Transverse colon (tissue), 4 donors: ENCODE measurements around the gene OSBP. TPM values are rescaled to one million over a fixed set of nuclear protein-coding genes. Genes with fewer than 3 reads are reported as not detected.

Experiments
- DNase-seq: peaks from one replicate; pipeline ENCODE4 v3.0.0-alpha.2; 2019
- H3K27ac ChIP-seq, 4 donors: fragments of 200-600 bp; sonication (generic); 2 replicates each; pipeline ENCODE4 v1.5.1; 2016 to 2018; ENCODE audit warnings: inconsistent platforms in 4 of 4
- H3K27me3 ChIP-seq: fragments of 200-600 bp; sonication (generic); 2 replicates; pipeline ENCODE4 v1.5.1; 2017; ENCODE audit warnings: inconsistent platforms
- H3K36me3 ChIP-seq, 4 donors: fragments of 200-600 bp; sonication (generic); 2 replicates each; pipeline ENCODE4 v1.5.1; 2017 to 2019; ENCODE audit warnings: inconsistent platforms in 4 of 4
- H3K4me1 ChIP-seq, 4 donors: fragments of 200-600 bp; sonication (generic); 2 replicates each; pipeline ENCODE4 v1.5.1; 2017 to 2020; ENCODE audit warnings: inconsistent platforms in 4 of 4
- H3K4me3 ChIP-seq, 4 donors: fragments of 200-600 bp; sonication (generic); 1 replicate in 1 of 4; 2 replicates in 3 of 4; pipeline versions ENCODE4 v1.5.1 to v1.6.1; 2017 to 2019; ENCODE audit warnings: inconsistent platforms in 4 of 4
- H3K9me3 ChIP-seq, 2 donors: fragments of 200-600 bp; sonication (generic); 2 replicates each; pipeline ENCODE4 v1.5.1; 2017 to 2019; ENCODE audit warnings: inconsistent platforms in 2 of 2
- CTCF ChIP-seq, 5 experiments: fragments of 200-600 bp in 3 of 5; fragments of 450-650 bp in 2 of 5; sonication (generic) in 3 of 5; IDR thresholded peaks; 1 replicate in 2 of 5; 2 replicates in 3 of 5; pipeline ENCODE4 v1.5.1; 2016 to 2017; ENCODE audit warnings: antibody characterized with exemption in 5 of 5, inconsistent platforms in 3 of 5, mild to moderate bottlenecking in 2 of 5, moderate library complexity in 1 of 5
- EP300 ChIP-seq: sonication (generic); formaldehyde crosslinking; IDR thresholded peaks from one replicate; pipeline ENCODE4 v1.6.1; 2017; ENCODE audit warnings: antibody characterized with exemption, low read depth
- POLR2A ChIP-seq: fragments of 450-650 bp; IDR thresholded peaks from one replicate; pipeline ENCODE4 v1.6.1; 2016; ENCODE audit warnings: antibody characterized with exemption, mild to moderate bottlenecking, moderate library complexity
- POLR2AphosphoS5 ChIP-seq, 3 donors: sonication (generic); formaldehyde crosslinking; IDR thresholded peaks; one replicate each; pipeline ENCODE4 v1.6.1; 2016; ENCODE audit warnings: antibody characterized with exemption in 3 of 3
- WGBS, 2 donors: methylation state at CpG; one replicate each; pipeline ENCODE4 v1.1.5; 2018; ENCODE audit warnings: low coverage in 1 of 2; 5-methylcytosine and 5-hydroxymethylcytosine counted together
- in situ Hi-C, 4 donors: fragments of 200-750 bp; cut with MboI; loops; one replicate each; pipeline versions ENCODE4 v1.15.0 to v1.15.1; 2017; ENCODE audit warnings: low sequenced_read_pairs in 3 of 4, low pct_ligation_motif_present in 1 of 4, low pct_unique_long_range_greater_than_20kb in 1 of 4
- intact Hi-C: fragments of 100-400 bp; cut with DNase I; formaldehyde crosslinking; loops from one replicate; pipeline ENCODE4 v1.15.1; 2023; ENCODE audit warnings: low total_unique reads
- total RNA-seq, 4 donors: library from RNA; depleted of rRNA; stranded (reverse); fragments of >200 nt; gene quantifications; one replicate each; pipeline ENCODE4 v1.1.0, GENCODE V29; 2016

Gene OSBP
- total RNA-seq, 4 donors from 2014 or later, result 27.7 to 59.1 (median 47.2) TPM

GRCh38 chr11:59555601-59556114 is 59.9 kb downstream of the OSBP start:
- H3K27ac ChIP-seq, result peak overlapping the region in 3 of 4 donors; percentile 17 to 53 (median 48)
- intact Hi-C loops (no loop called here), in situ Hi-C loops (no loop called here)
- peaks cover 0 to 14% (median 9%) of the 10 kb centered on the region in 4 donors for H3K4me1 ChIP-seq
- peak overlapping the region in 2 of 4 donors; percentile 4 to 37 for H3K4me3 ChIP-seq
- no peaks in the 10 kb centered on the region for H3K27me3 ChIP-seq
- H3K9me3 ChIP-seq, result no peaks in the 10 kb centered on the region
- H3K36me3 ChIP-seq, result no peaks in the 10 kb centered on the region
- WGBS, 2 donors, result 47% methylated on average over 17 of the region's 17 CpGs; no CpG with 5 or more reads in 1 of the 2 donors
- TF ChIP-seq EP300, result no peak
- TF ChIP-seq POLR2AphosphoS5 (IDR thresholded peaks at IDR 0.05), result no peak
- no peak for TF ChIP-seq CTCF (IDR thresholded peaks at IDR 0.05)
- no peak for TF ChIP-seq POLR2A
- no peak for DNase-seq

- Histone ChIP-seq H3K27ac (no peak overlapping the region), H3K36me3 (no peaks in the 10 kb centered on the region), H3K27me3 (no peaks in the 10 kb centered on the region), H3K4me1 (peaks cover 0 to 17% (median 14%) of the 10 kb centered on the region in 4 donors), H3K9me3 (no peaks in the 10 kb centered on the region), H3K4me3 (no peak overlapping the region)
- 95 to 97% methylated on average over 18 to 21 of the region's 21 CpGs for WGBS, 2 donors
- in situ Hi-C loops (no loop called here), intact Hi-C loops (no loop called here)
- TF ChIP-seq CTCF (IDR thresholded peaks at IDR 0.05), result no peak
- TF ChIP-seq POLR2A, result no peak
- no peak for TF ChIP-seq EP300
- no peak for TF ChIP-seq POLR2AphosphoS5 (IDR thresholded peaks at IDR 0.05)
- DNase-seq, result no peak
These were observed 62.3 kb downstream of the OSBP start for GRCh38 chr11:59553323-59553722.

GRCh38 chr11:59552844-59553243 is 62.7 kb downstream of the OSBP start:
- TF ChIP-seq POLR2A (no peak), POLR2AphosphoS5 (IDR thresholded peaks at IDR 0.05) (no peak), CTCF (IDR thresholded peaks at IDR 0.05) (no peak), EP300 (no peak)
- in situ Hi-C loops, result no loop called here
- Histone ChIP-seq H3K9me3 (no peaks in the 10 kb centered on the region), H3K4me3 (no peak overlapping the region), H3K4me1 (peaks cover 0 to 17% (median 14%) of the 10 kb centered on the region in 4 donors), H3K36me3 (no peaks in the 10 kb centered on the region), H3K27me3 (no peaks in the 10 kb centered on the region), H3K27ac (no peak overlapping the region)
- 56 to 59% methylated on average over 2 of the region's 2 CpGs for WGBS, 2 donors
- no peak for DNase-seq
- intact Hi-C loops, result no loop called here

GRCh38 chr11:59551659-59552521 is 63.7 kb downstream of the OSBP start:
- in situ Hi-C loops (no loop called here), intact Hi-C loops (loop anchor here (2.0 kb wide), 1 partner anchor 63 kb away; the partner anchor contains the start of gene OSBP)
- no peak for TF ChIP-seq POLR2A
- no peak for TF ChIP-seq EP300
- TF ChIP-seq CTCF (IDR thresholded peaks at IDR 0.05), result no peak
- TF ChIP-seq POLR2AphosphoS5 (IDR thresholded peaks at IDR 0.05), result no peak
- no peak for DNase-seq
- H3K27ac ChIP-seq, result peak overlapping the region; percentile 86 to 91 (median 90)
- H3K27me3 ChIP-seq, result no peaks in the 10 kb centered on the region
- H3K36me3 ChIP-seq, result no peaks in the 10 kb centered on the region
- H3K9me3 ChIP-seq, result no peaks in the 10 kb centered on the region
- 40 to 43% methylated on average over 25 to 30 of the region's 30 CpGs for WGBS, 2 donors
- peak overlapping the region; percentile 4 to 68 (median 44) for H3K4me3 ChIP-seq
- H3K4me1 ChIP-seq, result peaks cover 0 to 17% (median 11%) of the 10 kb centered on the region in 4 donors
